Tibial artery (tissue), 4 donors: Measurements from ENCODE around the gene AGBL5.

Experiments
- DNase-seq, 2 donors: peaks; one replicate each; pipeline ENCODE4 v3.0.0-alpha.2; 2019
- H3K27ac ChIP-seq, 2 donors: fragments of 200-600 bp; sonication (generic) in 1 of 2; 1 replicate in 1 of 2; 2 replicates in 1 of 2; pipeline ENCODE4 v1.5.1; 2018 to 2019; ENCODE audit warnings: mild to moderate bottlenecking in 1 of 2
- H3K27me3 ChIP-seq, 2 donors: fragments of 200-600 bp; sonication (generic) in 1 of 2; one replicate each; pipeline versions ENCODE4 v1.5.1 to v1.6.0; 2016 to 2019
- H3K36me3 ChIP-seq, 3 donors: fragments of 200-600 bp; sonication (generic) in 2 of 3; one replicate each; pipeline ENCODE4 v1.5.1; 2016 to 2019; ENCODE audit warnings: mild to moderate bottlenecking in 2 of 3
- H3K4me1 ChIP-seq, 4 donors: fragments of 200-600 bp; sonication (generic) in 2 of 4; 1 replicate in 3 of 4; 2 replicates in 1 of 4; pipeline ENCODE4 v1.5.1; 2016 to 2019
- H3K4me3 ChIP-seq, 2 donors: fragments of 200-600 bp; sonication (generic) in 1 of 2; 1 replicate in 1 of 2; 2 replicates in 1 of 2; pipeline ENCODE4 v1.5.1; 2018 to 2019; ENCODE audit warnings: mild to moderate bottlenecking in 2 of 2
- H3K9me3 ChIP-seq, 3 donors: fragments of 200-600 bp; sonication (generic) in 1 of 3; one replicate each; pipeline ENCODE4 v1.5.1; 2016 to 2019
- CTCF ChIP-seq, 2 experiments: fragments of 200-600 bp in 1 of 2; fragments of 450-650 bp in 1 of 2; IDR thresholded peaks; one replicate each; pipeline ENCODE4 v1.5.1; 2017 to 2019; ENCODE audit warnings: antibody characterized with exemption in 2 of 2, mild to moderate bottlenecking in 1 of 2, moderate library complexity in 1 of 2
- intact Hi-C: fragments of 100-400 bp; cut with DNase I; formaldehyde crosslinking; loops from one replicate; pipeline ENCODE4 v1.15.0; 2023; ENCODE audit warnings: low total_unique reads

The AGBL5 gene

GRCh38 chr2:27088634-27089033 is 37.2 kb downstream of the AGBL5 start:
- Histone ChIP-seq H3K36me3 (peaks cover 0 to 6% (median 2%) of the 10 kb centered on the region in 3 donors), H3K27ac (no peak overlapping the region), H3K4me1 (peaks cover 0 to 24% (median 16%) of the 10 kb centered on the region in 4 donors), H3K4me3 (no peak overlapping the region), H3K27me3 (no peaks in the 10 kb centered on the region), H3K9me3 (no peaks in the 10 kb centered on the region)
- no peak for DNase-seq
- TF ChIP-seq CTCF (IDR thresholded peaks at IDR 0.05) = no peak
- intact Hi-C loops = loop anchor here (5.0 kb wide), 1 partner anchor 36 kb away; the partner anchor contains the start of gene AGBL5

DNA sequence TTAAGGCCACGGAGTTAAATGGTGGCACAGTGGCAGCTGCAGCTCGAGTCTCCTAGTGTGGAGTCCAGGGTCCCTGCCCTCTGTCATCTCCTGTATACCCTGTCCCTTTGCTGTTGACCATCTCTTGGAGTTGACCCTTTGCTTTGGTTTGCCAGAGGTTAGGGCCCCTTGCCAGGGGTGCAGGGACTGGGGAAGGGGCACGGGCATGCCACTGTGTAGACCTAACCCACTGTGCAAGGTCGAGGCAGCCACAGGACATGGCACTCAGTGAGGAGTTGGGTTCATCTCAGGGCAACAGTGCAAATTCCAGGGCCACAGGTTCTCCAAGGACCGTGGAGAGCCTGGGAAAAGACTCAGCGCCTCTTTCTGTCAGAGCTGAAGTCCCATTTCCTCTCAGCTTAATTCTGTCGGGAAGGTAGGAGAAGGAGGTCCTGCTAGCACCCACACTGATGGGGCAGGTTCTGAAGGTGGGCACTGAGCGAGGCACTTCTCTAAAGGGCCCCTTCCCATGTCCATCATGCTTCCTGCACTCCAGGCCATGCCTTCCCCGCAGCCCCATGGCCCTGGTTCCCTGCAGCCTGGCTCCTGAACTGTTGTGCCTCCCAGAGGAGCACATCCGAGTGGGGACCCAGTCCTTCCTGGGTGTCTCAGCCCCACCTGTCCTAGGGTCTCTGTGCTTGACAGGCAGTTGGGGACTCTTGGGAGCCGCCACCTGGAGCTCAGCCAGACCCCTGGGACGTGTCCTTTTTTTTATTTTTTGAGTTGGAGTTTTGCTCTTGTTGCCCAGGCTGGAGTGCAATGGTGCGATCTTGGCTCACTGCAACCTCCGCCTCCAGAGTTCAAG is 37.9 kb downstream of the AGBL5 start:
- Histone ChIP-seq H3K9me3 (no peaks in the 10 kb centered on the region), H3K36me3 (peaks cover 0 to 10% (median 0%) of the 10 kb centered on the region in 3 donors), H3K4me1 (peaks cover 0 to 24% (median 15%) of the 10 kb centered on the region in 4 donors), H3K27ac (no peak overlapping the region), H3K27me3 (no peaks in the 10 kb centered on the region), H3K4me3 (no peak overlapping the region)
- DNase-seq = no peak
- TF ChIP-seq CTCF (IDR thresholded peaks at IDR 0.05) = no peak
- intact Hi-C loops = loop anchor here (5.0 kb wide), 1 partner anchor 37 kb away; the partner anchor contains the start of gene AGBL5

DNA sequence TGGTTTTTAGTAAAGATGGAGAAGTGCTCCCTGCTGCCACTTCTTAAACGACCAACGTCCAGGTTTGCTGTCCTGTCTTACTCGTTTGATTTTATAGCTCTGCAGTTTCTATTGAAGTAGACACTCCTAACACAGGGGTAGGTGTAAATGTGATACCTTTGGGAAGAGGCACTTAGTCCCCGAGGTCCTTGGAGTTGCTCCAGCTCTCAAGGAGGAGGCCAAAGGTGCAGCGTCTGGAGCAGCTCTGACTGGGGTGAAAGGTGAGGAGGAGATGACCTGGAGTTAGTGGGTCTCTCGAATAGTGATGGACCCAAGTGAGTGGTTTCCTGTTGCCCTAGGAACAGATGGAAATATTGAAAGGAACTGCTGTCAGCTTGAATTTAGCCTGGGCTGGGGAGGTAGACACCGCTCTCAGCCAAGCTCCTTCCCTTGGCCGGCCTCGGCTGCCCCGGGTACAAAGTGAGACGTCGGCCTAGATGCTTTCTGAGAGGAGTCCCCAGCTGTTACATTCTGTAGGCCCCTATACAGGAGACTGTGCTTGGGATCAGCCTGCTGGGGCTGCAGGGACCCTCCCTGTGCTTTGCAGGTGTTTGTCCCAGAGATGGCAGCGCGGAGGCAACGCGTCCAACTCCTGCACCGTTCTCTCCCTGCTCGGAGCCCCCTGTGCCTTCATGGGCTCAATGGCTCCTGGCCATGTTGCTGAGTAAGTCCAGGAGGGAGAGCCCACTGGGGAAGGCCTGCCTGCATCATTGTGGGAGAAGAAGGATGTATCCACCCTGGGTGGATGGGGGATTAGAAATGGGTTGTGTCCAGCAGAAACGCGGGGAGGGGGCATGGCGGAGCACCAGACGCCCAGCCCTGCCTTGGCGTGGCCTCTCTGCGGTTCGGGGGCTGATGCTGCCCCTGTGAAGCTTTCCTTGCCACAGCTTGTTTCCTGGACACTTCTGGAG is 40.6 kb downstream of the AGBL5 start:
- Histone ChIP-seq H3K27ac (no peak overlapping the region), H3K27me3 (no peaks in the 10 kb centered on the region), H3K4me3 (no peak overlapping the region), H3K4me1 (peaks cover 0 to 17% (median 10%) of the 10 kb centered on the region in 4 donors), H3K36me3 (peaks cover 0 to 17% (median 0%) of the 10 kb centered on the region in 3 donors), H3K9me3 (no peaks in the 10 kb centered on the region)
- intact Hi-C loops = no loop called here
- DNase-seq = no peak
- no peak for TF ChIP-seq CTCF (IDR thresholded peaks at IDR 0.05)

GRCh38 chr2:27092696-27093429 is 41.4 kb downstream of the AGBL5 start:
- intact Hi-C loops = no loop called here
- TF ChIP-seq CTCF (IDR thresholded peaks at IDR 0.05) = no peak
- no peak overlapping the region for H3K27ac ChIP-seq
- H3K36me3 ChIP-seq = peaks cover 0 to 17% (median 0%) of the 10 kb centered on the region in 3 donors
- peaks cover 0 to 8% (median 4%) of the 10 kb centered on the region in 4 donors for H3K4me1 ChIP-seq
- H3K9me3 ChIP-seq = no peaks in the 10 kb centered on the region
- no peaks in the 10 kb centered on the region for H3K27me3 ChIP-seq
- DNase-seq = no peak
- H3K4me3 ChIP-seq = no peak overlapping the region
